Karpas-422 (cell line): ENCODE results near the gene NBEAL1. TPM values are rescaled to one million over a fixed set of nuclear protein-coding genes. Genes with fewer than 3 reads are reported as not detected.
A peak's percentile ranks its signal among the peaks of the same experiment; 100 is the strongest.
"Not testable (repeated sequence)": the region's sequence is repeated elsewhere in the genome, so short reads cannot be mapped to it uniquely, and the experiment has no call there.

Source experiments
- DNase-seq: peaks from one replicate; pipeline ENCODE4 v3.0.0-alpha.2; 2015
- H2AFZ ChIP-seq: fragments of 200-600 bp; sonication (generic); 2 replicates; pipeline ENCODE4 v1.6.1; 2014; ENCODE audit warnings: antibody characterized with exemption, low read length, mixed read lengths
- H3K27ac ChIP-seq: fragments of 200-600 bp; sonication (generic); 2 replicates; pipeline ENCODE4 v1.5.1; 2014; ENCODE audit warnings: mild to moderate bottlenecking, low read length, moderate library complexity
- H3K27me3 ChIP-seq: fragments of 200-600 bp; sonication (generic); 2 replicates; pipeline ENCODE4 v1.6.1; 2014; ENCODE audit warnings: low read length, mixed read lengths
- H3K36me3 ChIP-seq: fragments of 200-600 bp; sonication (generic); 2 replicates; pipeline ENCODE4 v1.6.1; 2014; ENCODE audit warnings: low read length, mixed read lengths; ENCODE audit not compliant: insufficient read depth
- H3K4me1 ChIP-seq: fragments of 200-600 bp; sonication (generic); 2 replicates; pipeline ENCODE4 v1.6.1; 2014; ENCODE audit warnings: mild to moderate bottlenecking, low read length, mixed read lengths
- H3K4me2 ChIP-seq: fragments of 200-600 bp; sonication (generic); 2 replicates; pipeline ENCODE4 v1.6.1; 2014; ENCODE audit warnings: low read length, low read depth, mild to moderate bottlenecking; ENCODE audit not compliant: poor library complexity, severe bottlenecking
- H3K4me3 ChIP-seq: fragments of 200-600 bp; sonication (generic); 2 replicates; pipeline ENCODE4 v1.5.1; 2014; ENCODE audit warnings: mild to moderate bottlenecking, antibody characterized with exemption, low read length, mixed read lengths
- H3K79me2 ChIP-seq: fragments of 200-600 bp; sonication (generic); 2 replicates; pipeline ENCODE4 v1.6.1; 2014; ENCODE audit warnings: mild to moderate bottlenecking, low read length, mixed read lengths
- H3K9ac ChIP-seq: fragments of 200-600 bp; sonication (generic); 2 replicates; pipeline ENCODE4 v1.6.0; 2014; ENCODE audit warnings: low read length
- H3K9me2 ChIP-seq: fragments of 200-600 bp; sonication (generic), shearing (Covaris generic); replicated peaks from 2 replicates; pipeline ENCODE4 v1.6.0; 2014; ENCODE audit warnings: mild to moderate bottlenecking, low read length, moderate library complexity; ENCODE audit not compliant: insufficient read depth
- H3K9me3 ChIP-seq: fragments of 300-700, 200-600 bp; sonication (generic); 2 replicates; pipeline ENCODE4 v1.6.1; 2014; ENCODE audit warnings: low read length, mixed read lengths
- H4K20me1 ChIP-seq: fragments of 200-600 bp; sonication (generic); 2 replicates; pipeline ENCODE4 v1.6.1; 2014; ENCODE audit warnings: mild to moderate bottlenecking, antibody characterized with exemption, low read length, low read depth; ENCODE audit not compliant: insufficient read depth
- total RNA-seq: library from RNA; depleted of rRNA; stranded (reverse); fragments of >200 nt; shearing (Covaris generic); gene quantifications from 2 replicates; pipeline ENCODE4 v1.2.3, GENCODE V29; 2014; ENCODE audit warnings: low replicate concordance; rRNA removed

The NBEAL1 gene
- total RNA-seq, result 20.7 and 22.4 TPM in 2 replicates

- Histone ChIP-seq H3K4me2 (peak within 1 kb of the TSS; percentile 91), H3K27me3 (no peaks in the 10 kb centered on the region), H3K27ac (peak within 1 kb of the TSS; percentile 9; the same call in 1 of the 2 replicates), H3K79me2 (peaks cover 18% of the 10 kb centered on the region; the same call in 1 of the 2 replicates), H3K9me2 (no peaks in the 10 kb centered on the region), H3K9me3 (no peaks in the 10 kb centered on the region), H3K4me3 (peak within 1 kb of the TSS; percentile 93), H3K4me1 (peaks cover 51% of the 10 kb centered on the region), H3K9ac (peak within 1 kb of the TSS; percentile 86), H2AFZ (peak within 1 kb of the TSS; percentile 87), H4K20me1 (no peaks in the 10 kb centered on the region), H3K36me3 (no peaks in the 10 kb centered on the region)
- DNase-seq, result peak; percentile 98
These were observed at the start of gene NBEAL1 for GRCh38 chr2:203014456-203015199. TSS of gene NBEAL1 (plus strand) at chr2:203014875. CDS start at chr2:203016385, 1,510 bp downstream.

- Histone ChIP-seq H3K4me3 (no peak overlapping the region), H3K27me3 (no peaks in the 10 kb centered on the region), H3K9me3 (no peaks in the 10 kb centered on the region), H3K9ac (no peak overlapping the region), H3K4me1 (no peaks in the 10 kb centered on the region), H3K9me2 (no peaks in the 10 kb centered on the region), H3K79me2 (no peaks in the 10 kb centered on the region), H3K4me2 (no peak overlapping the region), H3K27ac (no peak overlapping the region), H4K20me1 (no peaks in the 10 kb centered on the region), H2AFZ (no peak overlapping the region), H3K36me3 (no peaks in the 10 kb centered on the region)
- DNase-seq, result no peak
These were observed 48.7 kb upstream of the NBEAL1 start for GRCh38 chr2:202965810-202966460.

GRCh38 chr2:202969404-202969803 lies 45.3 kb upstream of the NBEAL1 start:
- not testable (repeated sequence) for H3K27me3 ChIP-seq, H2AFZ ChIP-seq, H4K20me1 ChIP-seq, H3K4me2 ChIP-seq, H3K36me3 ChIP-seq, H3K9me2 ChIP-seq, H3K27ac ChIP-seq, H3K79me2 ChIP-seq, H3K9me3 ChIP-seq, DNase-seq, H3K4me1 ChIP-seq, H3K9ac ChIP-seq, H3K4me3 ChIP-seq

GRCh38 chr2:202976809-202977208 lies 37.9 kb upstream of the NBEAL1 start:
- H3K27ac ChIP-seq, result no peak overlapping the region
- no peaks in the 10 kb centered on the region for H4K20me1 ChIP-seq
- DNase-seq, result no peak
- H3K4me1 ChIP-seq, result no peaks in the 10 kb centered on the region
- no peaks in the 10 kb centered on the region for H3K36me3 ChIP-seq
- no peaks in the 10 kb centered on the region for H3K79me2 ChIP-seq
- H3K4me2 ChIP-seq, result no peak overlapping the region
- H3K9me3 ChIP-seq, result no peaks in the 10 kb centered on the region
- H3K9ac ChIP-seq, result no peak overlapping the region
- no peak overlapping the region for H3K4me3 ChIP-seq
- no peak overlapping the region for H2AFZ ChIP-seq
- no peaks in the 10 kb centered on the region for H3K9me2 ChIP-seq
- no peaks in the 10 kb centered on the region for H3K27me3 ChIP-seq

GRCh38 chr2:202982779-202983491 lies 31.7 kb upstream of the NBEAL1 start:
- no peak overlapping the region for H3K9ac ChIP-seq
- H2AFZ ChIP-seq, result no peak overlapping the region
- H3K27me3 ChIP-seq, result no peaks in the 10 kb centered on the region
- no peaks in the 10 kb centered on the region for H3K36me3 ChIP-seq
- no peaks in the 10 kb centered on the region for H4K20me1 ChIP-seq
- no peak overlapping the region for H3K4me3 ChIP-seq
- no peaks in the 10 kb centered on the region for H3K4me1 ChIP-seq
- DNase-seq, result no peak
- no peaks in the 10 kb centered on the region for H3K9me2 ChIP-seq
- H3K4me2 ChIP-seq, result no peak overlapping the region
- no peak overlapping the region for H3K27ac ChIP-seq
- no peaks in the 10 kb centered on the region for H3K9me3 ChIP-seq
- H3K79me2 ChIP-seq, result no peaks in the 10 kb centered on the region

- Histone ChIP-seq H3K9ac (no peak overlapping the region), H4K20me1 (no peaks in the 10 kb centered on the region), H3K27me3 (no peaks in the 10 kb centered on the region), H3K9me2 (no peaks in the 10 kb centered on the region), H3K27ac (no peak overlapping the region), H2AFZ (no peak overlapping the region), H3K36me3 (no peaks in the 10 kb centered on the region), H3K4me2 (no peak overlapping the region), H3K4me1 (no peaks in the 10 kb centered on the region), H3K79me2 (no peaks in the 10 kb centered on the region), H3K9me3 (no peaks in the 10 kb centered on the region), H3K4me3 (no peak overlapping the region)
- peak; percentile 16 for DNase-seq
These were observed 24.9 kb upstream of the NBEAL1 start for GRCh38 chr2:202989749-202990148.

- no peaks in the 10 kb centered on the region for H3K4me1 ChIP-seq
- H3K4me2 ChIP-seq, result no peak overlapping the region
- DNase-seq, result no peak
- no peak overlapping the region for H3K4me3 ChIP-seq
- H2AFZ ChIP-seq, result no peak overlapping the region
- H4K20me1 ChIP-seq, result no peaks in the 10 kb centered on the region
- no peaks in the 10 kb centered on the region for H3K27me3 ChIP-seq
- no peaks in the 10 kb centered on the region for H3K9me3 ChIP-seq
- no peak overlapping the region for H3K27ac ChIP-seq
- no peaks in the 10 kb centered on the region for H3K9me2 ChIP-seq
- no peak overlapping the region for H3K9ac ChIP-seq
- no peaks in the 10 kb centered on the region for H3K79me2 ChIP-seq
- H3K36me3 ChIP-seq, result no peaks in the 10 kb centered on the region
These were observed 24.2 kb upstream of the NBEAL1 start for GRCh38 chr2:202990501-202990900.

GRCh38 chr2:202997113-202997512 lies 17.6 kb upstream of the NBEAL1 start:
- H3K9me3 ChIP-seq, H3K27ac ChIP-seq, DNase-seq, H3K27me3 ChIP-seq, H3K4me2 ChIP-seq, H3K4me3 ChIP-seq, H4K20me1 ChIP-seq, H3K36me3 ChIP-seq, H3K79me2 ChIP-seq, H3K4me1 ChIP-seq, H3K9me2 ChIP-seq, H3K9ac ChIP-seq, H2AFZ ChIP-seq: not testable (repeated sequence)
